ENCODE results near the gene EFCAB14. TPM values are rescaled to one million over a fixed set of nuclear protein-coding genes. Genes with fewer than 3 reads are reported as not detected.

EFCAB14 gene
- total RNA-seq, 1 donor from 2014 or later = 79.8 TPM

DNA sequence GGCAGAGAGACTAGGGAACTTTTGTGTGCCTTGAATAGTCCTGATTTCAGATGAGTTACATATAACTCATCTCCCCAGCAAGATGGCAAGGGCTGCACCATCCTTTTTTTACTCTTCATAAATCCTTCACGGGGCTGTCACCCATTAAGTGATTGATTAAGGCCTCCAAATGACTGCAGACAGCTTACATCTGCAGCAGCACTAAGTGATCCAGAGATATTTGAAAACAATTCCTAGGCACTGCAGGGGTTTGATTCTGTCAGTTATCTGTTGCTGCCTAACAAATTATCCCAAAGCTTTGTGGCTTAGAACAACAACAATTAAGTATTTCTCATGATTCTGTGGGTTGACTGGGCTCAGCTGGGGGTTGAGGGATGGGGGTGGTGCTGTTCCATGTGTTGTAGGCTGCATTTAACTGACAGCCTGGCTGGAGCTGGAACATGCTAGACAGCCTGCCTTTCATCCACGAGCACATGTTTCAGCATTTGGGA is 27.9 kb downstream of the EFCAB14 start:
- intact Hi-C loops (cut with micrococcal nuclease) = no loop called here
- Mint-ChIP-seq H3K4me3 (no peak overlapping the region), H3K9me3 (peaks cover 4% of the 10 kb centered on the region), H3K27me3 (no peaks in the 10 kb centered on the region), H3K36me3 (ENCODE audit: low read depth) (peaks cover 93% of the 10 kb centered on the region), H3K27ac (no peak overlapping the region), H3K4me1 (no peaks in the 10 kb centered on the region)
- TF ChIP-seq, protein P1, sequence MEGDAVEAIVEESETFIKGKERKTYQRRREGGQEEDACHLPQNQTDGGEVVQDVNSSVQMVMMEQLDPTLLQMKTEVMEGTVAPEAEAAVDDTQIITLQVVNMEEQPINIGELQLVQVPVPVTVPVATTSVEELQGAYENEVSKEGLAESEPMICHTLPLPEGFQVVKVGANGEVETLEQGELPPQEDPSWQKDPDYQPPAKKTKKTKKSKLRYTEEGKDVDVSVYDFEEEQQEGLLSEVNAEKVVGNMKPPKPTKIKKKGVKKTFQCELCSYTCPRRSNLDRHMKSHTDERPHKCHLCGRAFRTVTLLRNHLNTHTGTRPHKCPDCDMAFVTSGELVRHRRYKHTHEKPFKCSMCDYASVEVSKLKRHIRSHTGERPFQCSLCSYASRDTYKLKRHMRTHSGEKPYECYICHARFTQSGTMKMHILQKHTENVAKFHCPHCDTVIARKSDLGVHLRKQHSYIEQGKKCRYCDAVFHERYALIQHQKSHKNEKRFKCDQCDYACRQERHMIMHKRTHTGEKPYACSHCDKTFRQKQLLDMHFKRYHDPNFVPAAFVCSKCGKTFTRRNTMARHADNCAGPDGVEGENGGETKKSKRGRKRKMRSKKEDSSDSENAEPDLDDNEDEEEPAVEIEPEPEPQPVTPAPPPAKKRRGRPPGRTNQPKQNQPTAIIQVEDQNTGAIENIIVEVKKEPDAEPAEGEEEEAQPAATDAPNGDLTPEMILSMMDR (IDR thresholded peaks at IDR 0.05) = no peak
- POLR2A ChIA-PET = no interaction called here
- DNase-seq = no peak
- ATAC-seq (ENCODE audit: low read depth) = no peak
- CTCF ChIA-PET = no interaction called here

DNA sequence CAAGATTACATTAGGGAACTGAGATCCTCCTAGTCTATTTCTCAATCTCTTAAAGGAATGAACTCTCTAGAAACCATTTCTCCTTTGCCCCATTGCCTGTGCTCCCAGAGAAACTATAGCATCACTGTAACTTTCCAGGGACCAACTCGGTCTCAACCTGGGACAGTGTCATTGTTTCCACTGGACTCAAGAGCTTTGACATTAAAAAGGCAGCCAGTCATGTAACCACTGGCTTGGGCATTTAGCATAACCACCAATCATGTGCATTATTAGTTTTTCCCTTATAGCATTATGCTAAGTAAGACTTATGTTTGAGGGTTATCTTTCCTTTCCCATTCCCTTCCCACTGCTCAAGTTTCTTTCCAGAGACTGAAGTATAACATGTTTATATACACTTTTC is 29.0 kb downstream of the EFCAB14 start:
- ChIA-PET CTCF (no interaction called here), POLR2A (no interaction called here)
- intact Hi-C loops (cut with micrococcal nuclease) = no loop called here
- Mint-ChIP-seq H3K4me1 (no peaks in the 10 kb centered on the region), H3K36me3 (ENCODE audit: low read depth) (peaks cover 90% of the 10 kb centered on the region), H3K9me3 (no peaks in the 10 kb centered on the region), H3K27me3 (no peaks in the 10 kb centered on the region), H3K4me3 (no peak overlapping the region), H3K27ac (no peak overlapping the region)
- TF ChIP-seq, protein P1 (IDR thresholded peaks at IDR 0.05) = no peak
- no peak for DNase-seq
- ATAC-seq (ENCODE audit: low read depth) = no peak

DNA sequence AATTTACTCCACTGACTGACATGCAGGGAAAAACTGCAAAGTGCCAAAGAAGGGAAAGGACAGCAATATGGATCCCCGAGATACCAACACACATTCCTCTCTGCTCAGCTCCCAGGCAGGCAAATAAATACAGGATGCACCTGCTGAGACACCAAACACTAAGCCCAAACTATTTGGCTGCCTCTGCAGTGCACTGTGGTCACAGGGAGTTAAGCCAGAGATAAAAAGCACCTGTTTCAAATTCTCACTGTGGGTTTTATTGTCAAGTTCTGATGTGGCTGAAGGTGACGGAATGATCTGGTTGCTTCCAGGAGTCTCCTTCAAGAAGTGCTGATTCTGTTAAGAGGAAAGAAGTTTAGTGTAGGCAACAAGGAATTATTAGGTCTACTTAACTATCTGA is 29.6 kb downstream of the EFCAB14 start:
- ATAC-seq (ENCODE audit: low read depth) = no peak
- H3K36me3 Mint-ChIP-seq (ENCODE audit: low read depth) = peaks cover 90% of the 10 kb centered on the region
- no peak for DNase-seq
- H3K4me3 Mint-ChIP-seq = no peak overlapping the region
- intact Hi-C loops (cut with micrococcal nuclease) = no loop called here
- CTCF ChIA-PET = no interaction called here
- TF ChIP-seq, protein P1 (IDR thresholded peaks at IDR 0.05) = no peak
- no peaks in the 10 kb centered on the region for H3K9me3 Mint-ChIP-seq
- H3K4me1 Mint-ChIP-seq = no peaks in the 10 kb centered on the region
- POLR2A ChIA-PET = no interaction called here
- no peak overlapping the region for H3K27ac Mint-ChIP-seq
- H3K27me3 Mint-ChIP-seq = no peaks in the 10 kb centered on the region

DNA sequence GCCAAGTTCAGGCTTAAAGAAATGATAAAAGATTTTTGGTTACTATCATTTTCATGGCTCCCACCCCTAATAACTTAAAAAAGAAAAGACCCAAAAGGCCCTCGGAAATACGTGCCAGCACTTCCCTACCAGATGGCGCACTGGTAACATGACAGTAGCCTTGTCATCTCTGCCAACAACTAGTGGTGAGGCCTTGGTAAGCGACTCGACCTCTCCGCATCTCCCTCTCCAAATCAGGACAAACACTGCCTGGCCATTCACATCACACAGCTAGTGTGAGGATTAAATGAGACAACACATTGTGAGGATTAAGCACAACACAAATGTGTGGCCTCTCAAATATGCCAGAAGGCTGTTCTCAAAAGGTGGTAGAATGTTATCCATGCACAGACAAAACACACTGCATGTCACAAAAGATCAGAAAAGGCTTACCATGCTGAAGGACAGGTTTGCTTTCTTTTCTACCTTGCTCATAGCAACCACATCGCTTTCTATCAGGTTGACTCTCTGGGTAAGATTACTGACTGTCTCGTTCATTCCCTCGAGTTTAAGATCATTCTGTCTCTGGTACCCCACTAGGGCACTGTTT is 30.9 kb downstream of the EFCAB14 start:
- Mint-ChIP-seq H3K36me3 (ENCODE audit: low read depth) (peaks cover 93% of the 10 kb centered on the region), H3K4me1 (no peaks in the 10 kb centered on the region), H3K9me3 (no peaks in the 10 kb centered on the region), H3K4me3 (no peak overlapping the region), H3K27ac (no peak overlapping the region), H3K27me3 (no peaks in the 10 kb centered on the region)
- intact Hi-C loops (cut with micrococcal nuclease) = no loop called here
- ATAC-seq (ENCODE audit: low read depth) = no peak
- POLR2A ChIA-PET = no interaction called here
- DNase-seq = no peak
- TF ChIP-seq, protein P1 (IDR thresholded peaks at IDR 0.05) = no peak
- CTCF ChIA-PET = no interaction called here

DNA sequence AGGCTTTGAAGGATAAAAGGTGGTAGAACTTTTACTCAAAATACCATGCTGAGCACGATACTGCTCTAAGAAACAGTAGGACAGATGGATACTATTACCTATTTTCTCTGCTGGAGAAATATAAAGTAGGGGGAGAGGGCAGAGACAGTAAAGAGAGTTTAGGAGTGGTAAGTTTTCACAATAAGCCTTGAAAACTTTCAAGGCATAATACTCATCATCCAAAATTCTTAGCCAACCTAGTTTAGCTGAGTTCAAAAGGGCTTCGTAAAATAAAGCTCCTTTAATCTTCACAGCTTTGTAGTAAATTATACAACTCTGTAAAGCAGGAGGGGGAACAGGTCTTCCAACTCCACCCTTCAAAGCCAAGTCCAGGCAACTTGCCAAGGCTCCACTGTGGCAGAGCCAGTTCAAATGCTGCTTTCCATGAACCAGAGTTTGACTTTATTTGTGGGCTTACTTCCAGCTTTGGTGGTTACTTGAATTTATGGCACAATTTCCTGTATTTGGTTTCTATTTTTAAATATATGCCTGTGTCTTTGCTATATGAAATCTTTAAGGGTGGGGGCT is 31.7 kb downstream of the EFCAB14 start:
- intact Hi-C loops (cut with micrococcal nuclease) = no loop called here
- POLR2A ChIA-PET = no interaction called here
- Mint-ChIP-seq H3K27me3 (no peaks in the 10 kb centered on the region), H3K4me3 (no peak overlapping the region), H3K27ac (no peak overlapping the region), H3K4me1 (no peaks in the 10 kb centered on the region), H3K36me3 (ENCODE audit: low read depth) (peaks cover 92% of the 10 kb centered on the region), H3K9me3 (no peaks in the 10 kb centered on the region)
- TF ChIP-seq, protein P1 (IDR thresholded peaks at IDR 0.05) = no peak
- ATAC-seq (ENCODE audit: low read depth) = no peak
- DNase-seq = no peak
- CTCF ChIA-PET = no interaction called here
